Esophagus mucosa (tissue), 1 donor: Measurements from ENCODE around the gene ZBTB16. TPM values are rescaled to one million over a fixed set of nuclear protein-coding genes. Genes with fewer than 3 reads are reported as not detected.
"Not testable (repeated sequence)": the region's sequence is repeated elsewhere in the genome, so short reads cannot be mapped to it uniquely, and the experiment has no call there.

Experiments
- ATAC-seq: fragments of 200-7000 bp; cut with Tn5 transposase; one replicate; pipeline ENCODE4 v1.9.1; 2020
- total RNA-seq: library from RNA; stranded (reverse); gene quantifications from one replicate; pipeline ENCODE4 v1.2.4, GENCODE V29; 2023
- donor health status: DM: yes; HTN: yes; CAD: no.

Gene ZBTB16
- total RNA-seq, 1 donor from 2014 or later = 5.4 TPM

- peak; percentile 46 for ATAC-seq
These were observed 15.3 kb upstream of the ZBTB16 start for GRCh38 chr11:114044042-114044871.

DNA sequence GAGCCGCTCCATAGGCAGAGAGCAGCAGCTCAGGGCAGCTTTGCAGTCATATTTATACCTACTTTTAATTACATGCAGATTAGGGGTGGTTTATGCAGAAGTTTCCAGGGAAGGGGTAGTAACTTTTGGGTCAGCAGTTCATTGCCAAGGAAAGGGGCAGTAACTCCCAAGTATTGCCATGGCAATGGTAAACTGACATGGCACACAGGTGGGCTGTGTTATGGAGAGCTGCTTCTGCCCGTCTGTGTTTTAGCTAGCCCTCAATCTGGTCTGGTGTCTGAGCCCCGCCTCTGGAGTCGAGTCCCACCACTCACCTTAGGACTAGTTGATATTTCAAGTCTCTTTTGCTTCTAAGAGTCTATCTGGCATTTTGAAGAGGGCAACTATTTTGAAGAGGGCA is 12.2 kb upstream of the ZBTB16 start:
- ATAC-seq = no peak

- ATAC-seq = no peak
These were observed 10.5 kb upstream of the ZBTB16 start for GRCh38 chr11:114049050-114049449.

GRCh38 chr11:114049766-114050165 is 9.7 kb upstream of the ZBTB16 start:
- not testable (repeated sequence) for ATAC-seq

GRCh38 chr11:114050258-114050927 is 9.1 kb upstream of the ZBTB16 start:
- ATAC-seq = no peak

DNA sequence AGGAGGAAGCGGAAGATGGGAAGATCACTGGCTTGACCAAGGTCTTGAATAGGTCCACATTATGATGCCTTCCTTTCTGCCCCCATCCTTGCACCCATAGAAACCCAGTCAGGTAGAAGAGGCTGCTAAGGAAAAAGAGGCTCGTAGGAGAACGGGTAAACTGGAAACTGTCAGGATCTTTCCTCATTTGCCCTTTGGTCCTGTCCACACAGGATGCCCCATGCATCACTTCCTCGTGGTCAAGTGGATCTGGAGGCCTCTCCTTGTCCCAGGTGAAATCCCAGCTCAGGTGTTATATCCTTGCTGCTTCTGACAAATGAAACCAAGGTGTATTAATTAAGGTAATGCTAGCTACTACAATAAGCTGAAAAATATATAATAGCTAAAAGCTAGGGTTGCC is 8.0 kb upstream of the ZBTB16 start:
- no peak for ATAC-seq

- peak; percentile 83 for ATAC-seq
These were observed 7.4 kb upstream of the ZBTB16 start for GRCh38 chr11:114052160-114052559.

- no peak for ATAC-seq
These were observed 6.1 kb upstream of the ZBTB16 start for GRCh38 chr11:114053406-114053805.

DNA sequence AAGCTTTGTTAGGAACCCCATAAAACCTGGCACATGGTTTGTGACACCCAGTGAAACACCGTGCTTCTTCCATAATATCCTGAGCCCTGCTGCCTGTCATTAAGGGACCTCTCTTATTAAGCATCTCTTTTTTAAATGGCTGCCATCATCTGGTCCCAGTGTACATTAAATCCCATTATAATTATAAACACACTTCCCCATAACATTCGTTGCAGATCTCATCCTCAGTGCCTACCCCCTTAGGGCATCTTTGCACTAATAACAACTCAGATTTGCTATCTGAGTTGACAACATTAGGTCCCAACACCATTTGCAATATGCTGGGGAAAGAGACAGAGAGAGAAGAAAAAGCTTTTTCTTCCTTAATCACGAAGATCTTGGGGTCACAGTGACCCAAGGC is 4.7 kb upstream of the ZBTB16 start:
- no peak for ATAC-seq

- no peak for ATAC-seq
These were observed 3.1 kb upstream of the ZBTB16 start for GRCh38 chr11:114056409-114056808.

- ATAC-seq = no peak
These were observed 2.4 kb upstream of the ZBTB16 start for GRCh38 chr11:114057147-114057546.

GRCh38 chr11:114057605-114058004 is 1.9 kb upstream of the ZBTB16 start:
- no peak for ATAC-seq

GRCh38 chr11:114058026-114058706 is 1.3 kb upstream of the ZBTB16 start:
- no peak for ATAC-seq

DNA sequence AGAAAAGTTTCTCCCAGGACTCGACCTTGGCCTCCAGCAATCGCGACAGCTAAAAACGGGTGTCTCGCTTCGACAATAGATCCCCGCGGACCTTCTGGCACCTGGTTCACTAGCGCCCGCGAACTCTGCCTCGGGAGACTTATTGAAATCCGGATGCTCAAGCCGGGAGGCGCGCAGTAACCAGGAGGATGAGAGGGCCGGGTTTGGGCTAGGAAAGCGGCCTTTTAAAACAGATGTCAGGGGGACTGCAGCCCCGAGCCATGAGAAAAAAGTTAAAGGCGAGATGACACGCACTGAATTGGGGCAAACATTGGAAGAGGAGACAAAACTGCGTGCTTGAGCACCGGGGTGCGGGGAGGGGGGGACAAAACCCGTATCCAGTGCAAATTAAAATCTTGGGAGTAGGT is 637 bp upstream of the ZBTB16 start:
- ATAC-seq = no peak

DNA sequence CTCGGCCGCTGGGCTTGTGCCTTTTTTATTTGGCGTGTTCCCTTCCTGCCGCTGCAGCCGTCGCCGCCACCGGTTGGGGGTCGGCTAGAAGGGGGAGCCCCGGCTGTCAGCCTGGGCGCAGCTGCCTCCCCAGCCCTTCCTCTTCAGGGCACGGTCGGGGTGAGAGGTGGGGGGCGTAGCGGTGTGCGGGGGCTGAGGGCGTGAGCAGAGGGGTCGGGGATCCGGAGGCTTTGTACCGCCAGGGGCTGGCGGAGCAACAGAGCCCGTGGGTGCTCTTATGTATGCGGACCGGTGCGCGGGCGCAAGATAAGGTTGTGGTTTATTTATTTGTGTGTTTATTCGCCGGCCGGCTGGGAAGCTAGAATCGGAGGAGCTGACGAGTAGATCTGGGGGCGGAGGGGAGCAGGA is 477 bp downstream of the ZBTB16 start:
- peak; percentile 17 for ATAC-seq

- peak; percentile 20 for ATAC-seq
These were observed 1.0 kb downstream of the ZBTB16 start for GRCh38 chr11:114060392-114061047.

- no peak for ATAC-seq
These were observed 1.7 kb downstream of the ZBTB16 start for GRCh38 chr11:114061048-114061680.

- ATAC-seq = no peak
These were observed 2.2 kb downstream of the ZBTB16 start for GRCh38 chr11:114061681-114062049.

GRCh38 chr11:114062272-114062671 is 2.8 kb downstream of the ZBTB16 start:
- ATAC-seq = no peak

GRCh38 chr11:114063149-114063828 is 3.8 kb downstream of the ZBTB16 start:
- ATAC-seq = no peak

DNA sequence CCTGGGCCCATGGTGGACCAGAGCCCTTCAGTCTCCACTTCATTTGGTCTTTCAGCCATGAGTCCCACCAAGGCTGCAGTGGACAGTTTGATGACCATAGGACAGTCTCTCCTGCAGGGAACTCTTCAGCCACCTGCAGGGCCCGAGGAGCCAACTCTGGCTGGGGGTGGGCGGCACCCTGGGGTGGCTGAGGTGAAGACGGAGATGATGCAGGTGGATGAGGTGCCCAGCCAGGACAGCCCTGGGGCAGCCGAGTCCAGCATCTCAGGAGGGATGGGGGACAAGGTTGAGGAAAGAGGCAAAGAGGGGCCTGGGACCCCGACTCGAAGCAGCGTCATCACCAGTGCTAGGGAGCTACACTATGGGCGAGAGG is 4.3 kb downstream of the ZBTB16 start:
- ATAC-seq = no peak

GRCh38 chr11:114064216-114064615 is 4.7 kb downstream of the ZBTB16 start:
- no peak for ATAC-seq
